GM21390 (cell line): ENCODE data around the gene C6orf136.
A peak's percentile ranks its signal among the peaks of the same experiment; 100 is the strongest.

Source experiments
- ATAC-seq: cut with Tn5 transposase; IDR thresholded peaks from one replicate; pipeline ENCODE4 v1.9.1; 2021; ENCODE audit not compliant: unreplicated experiment

Gene C6orf136

GRCh38 chr6:30686009-30686907 lies 39.3 kb downstream of the C6orf136 start, which contains the start of gene PPP1R18:
TSS of gene PPP1R18 (minus strand) at chr6:30686645. CDS start at chr6:30686018, 627 bp downstream.
- ATAC-seq, result no peak

GRCh38 chr6:30686908-30687658 lies 40.1 kb downstream of the C6orf136 start:
- peak; percentile 42 for ATAC-seq

DNA sequence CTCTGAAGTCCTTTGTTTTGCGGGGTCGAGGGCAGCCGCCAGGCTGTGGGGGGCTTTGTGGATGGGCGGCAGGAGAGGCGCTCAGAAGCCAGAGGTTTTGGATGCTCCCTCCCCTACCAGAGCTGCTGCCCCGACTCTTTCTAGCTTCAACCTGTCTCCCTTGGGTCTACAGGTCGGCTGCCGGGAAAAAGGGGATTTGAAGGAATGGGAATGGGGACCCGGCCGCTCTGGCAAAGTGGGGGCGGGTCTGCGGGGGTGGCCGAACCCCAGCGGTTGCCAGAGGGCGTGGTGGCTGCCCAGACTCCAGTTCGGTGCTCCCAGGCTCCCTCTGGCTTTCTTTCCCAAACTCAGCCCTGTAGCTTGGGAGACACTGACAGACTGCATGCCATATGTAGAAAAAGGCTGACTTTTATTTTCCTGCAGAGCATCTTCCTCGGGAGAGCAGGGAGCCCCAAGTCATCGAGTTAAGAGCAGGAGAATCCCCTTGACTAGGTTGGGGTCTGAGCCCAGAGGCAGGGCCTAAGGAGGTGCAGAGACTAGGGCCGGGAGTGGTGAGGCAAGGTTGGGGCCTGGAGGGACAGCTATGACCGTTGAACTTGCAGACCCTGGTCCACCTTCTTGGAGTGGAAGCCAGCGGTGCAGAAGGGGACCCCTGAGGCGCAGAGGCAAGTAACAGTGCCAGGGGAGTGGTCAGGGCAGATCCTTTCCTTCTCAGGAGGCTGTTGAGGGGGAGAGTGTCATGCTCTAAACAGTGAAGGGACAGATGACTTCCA lies 40.9 kb downstream of the C6orf136 start:
- no peak for ATAC-seq

- no peak for ATAC-seq
Observed at GRCh38 chr6:30688569-30688968, 41.6 kb downstream of the C6orf136 start.

- no peak for ATAC-seq
Observed at GRCh38 chr6:30689022-30689865, 42.3 kb downstream of the C6orf136 start.

DNA sequence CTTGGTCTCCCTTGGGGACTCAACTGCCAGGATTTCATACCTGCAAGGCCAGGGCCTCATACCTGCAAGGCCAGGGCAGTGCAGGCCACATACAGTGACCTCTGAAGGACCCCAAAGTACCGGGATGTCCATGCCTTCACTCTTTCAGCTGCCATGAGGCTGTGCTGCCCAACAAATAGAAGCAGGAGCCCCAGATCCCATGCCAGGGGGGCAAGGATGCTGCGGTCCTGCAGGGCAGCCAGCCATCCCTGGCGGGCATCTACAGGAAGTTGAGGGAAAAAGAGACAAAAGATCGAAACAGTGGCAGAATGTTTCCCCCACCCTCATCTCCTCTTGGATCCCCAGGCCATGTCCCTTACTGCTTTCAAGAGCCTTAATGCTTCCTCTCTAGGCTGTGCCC lies 43.1 kb downstream of the C6orf136 start:
- no peak for ATAC-seq

DNA sequence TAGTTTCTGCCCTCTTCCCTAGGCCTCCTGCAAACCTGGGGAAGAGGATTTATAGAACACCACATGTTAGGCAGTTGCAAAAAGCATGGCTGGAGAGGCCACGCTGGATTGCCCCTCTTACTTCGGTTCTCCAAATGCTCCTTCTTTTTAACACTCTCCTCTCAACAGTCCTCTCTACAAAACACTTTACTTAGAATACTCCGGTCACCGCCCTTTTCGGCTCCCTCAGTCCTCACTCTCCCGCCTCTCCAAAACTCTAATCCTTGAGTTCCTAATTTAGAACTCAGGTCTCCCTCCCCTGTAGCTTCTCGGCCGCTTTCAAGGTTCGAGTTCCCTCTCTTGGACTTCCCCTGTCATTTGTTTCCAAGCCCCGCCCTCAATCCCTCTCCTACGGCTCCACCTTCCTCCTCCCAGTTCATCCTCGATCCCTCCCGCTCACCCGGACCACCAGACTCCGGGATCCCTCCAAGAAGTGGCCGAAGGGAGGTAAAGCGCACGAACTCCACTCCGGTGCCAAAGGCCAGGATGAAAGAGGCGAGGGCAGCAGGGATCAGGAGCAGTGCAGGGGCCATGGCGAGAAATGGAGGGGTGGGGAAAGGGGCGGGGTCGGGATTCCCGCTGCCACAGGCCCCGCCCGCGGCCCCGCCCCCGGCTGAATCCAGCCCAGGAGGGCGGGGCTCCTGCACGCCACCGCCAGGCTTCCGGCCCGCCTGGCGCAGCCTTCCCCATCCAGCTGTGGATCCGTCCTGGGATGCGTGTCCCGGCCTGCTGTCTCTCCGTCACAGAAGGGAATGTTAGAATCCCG lies 43.7 kb downstream of the C6orf136 start, which contains the start of gene NRM:
Gene NRM, minus strand, starts transcription at position 582 of the 805 bp plus-strand sequence. Its CDS starts 10 bp downstream, at position 572.
- ATAC-seq, result peak; percentile 25

GRCh38 chr6:30691208-30691847 lies 44.4 kb downstream of the C6orf136 start:
- no peak for ATAC-seq

DNA sequence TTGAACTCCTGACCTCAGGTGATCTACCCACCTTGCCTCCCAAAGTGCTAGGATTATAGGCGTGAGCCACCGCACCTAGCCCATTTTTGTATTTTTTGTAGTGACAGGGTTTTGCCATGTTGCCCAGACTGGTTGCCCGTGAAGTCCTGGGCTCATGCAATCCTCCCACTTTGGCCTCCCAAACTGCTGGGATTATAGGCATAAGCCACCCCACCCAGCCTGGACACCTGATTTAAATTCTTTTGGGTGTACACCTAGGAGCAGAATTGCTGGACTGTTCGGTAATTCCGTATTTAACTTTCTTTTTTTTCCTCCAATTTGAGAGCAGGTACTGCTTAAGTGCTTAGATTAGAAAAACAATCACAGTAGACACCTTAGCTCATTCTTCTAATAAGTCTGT lies 49.5 kb downstream of the C6orf136 start:
- no peak for ATAC-seq

DNA sequence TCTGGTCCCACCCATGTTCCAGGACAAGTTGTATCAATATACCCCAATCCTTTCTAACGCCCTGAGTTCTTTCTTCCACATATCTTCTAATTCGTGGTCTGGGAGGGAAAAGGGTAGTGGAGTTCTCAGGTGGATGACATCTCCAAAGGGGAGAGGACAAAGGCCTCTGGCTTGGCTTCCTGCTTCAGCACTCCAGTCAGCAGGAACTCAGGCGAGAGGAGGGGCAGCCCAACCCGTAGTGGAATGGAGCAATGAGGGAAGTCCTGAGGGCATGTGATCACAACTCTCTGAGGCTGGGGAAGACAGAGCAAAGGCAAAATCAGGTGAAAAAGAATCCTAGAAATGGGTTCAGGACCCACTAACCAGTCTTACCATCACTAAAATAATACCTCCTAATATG lies 53.4 kb downstream of the C6orf136 start:
- ATAC-seq, result no peak
